Measurements from ENCODE around the gene CDK2. TPM values are rescaled to one million over a fixed set of nuclear protein-coding genes. Genes with fewer than 3 reads are reported as not detected.

The CDK2 gene
- total and polyA plus RNA-seq, 8 donors, result 4.1 to 124 (median 15.0) TPM

DNA sequence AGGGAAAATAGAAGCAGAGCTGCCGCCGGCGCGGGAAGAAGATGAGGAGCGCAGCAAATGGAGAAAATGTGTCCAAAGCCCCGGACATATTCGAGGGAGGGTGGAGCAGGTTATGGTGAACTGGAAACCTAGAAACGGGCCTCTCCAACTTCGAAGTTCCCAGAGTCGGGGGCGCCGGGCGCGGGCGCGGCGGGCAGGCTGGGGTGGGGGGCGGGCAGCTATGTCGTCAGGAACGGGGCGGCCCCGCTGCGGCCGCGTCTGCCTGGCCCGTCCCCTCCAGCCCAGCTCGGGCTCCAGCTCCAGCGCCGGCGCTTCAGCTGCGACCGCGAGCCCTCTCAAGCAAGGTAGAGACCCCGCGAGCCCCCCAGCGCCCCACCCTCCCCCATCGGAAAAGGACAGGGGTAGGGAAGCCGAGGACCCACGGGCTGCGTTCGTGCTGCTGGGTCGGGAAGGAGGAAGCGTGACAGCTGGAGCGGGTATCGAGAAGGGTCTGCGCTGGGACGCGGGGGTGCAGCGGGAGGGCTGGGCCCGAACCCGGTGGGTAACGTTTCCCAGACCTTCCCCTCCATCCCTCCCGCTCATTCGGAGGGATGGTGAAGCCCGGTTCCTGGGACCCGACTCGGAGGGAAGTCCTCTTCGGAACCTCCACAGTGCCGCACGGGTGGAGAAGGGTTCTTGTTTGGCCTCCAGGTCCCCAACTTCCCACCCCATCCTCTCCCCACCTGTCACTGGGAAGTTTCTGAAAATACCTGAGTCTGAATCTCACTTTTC lies 34.7 kb upstream of the CDK2 start:
- Histone ChIP-seq H3K36me3 (peaks cover 0 to 8% (median 2%) of the 10 kb centered on the region in 4 donors), H3K27me3 (no peaks in the 10 kb centered on the region), H3K27ac (peak overlapping the region; percentile 67 to 99 (median 96)), H3K4me1 (peaks cover 34 to 68% (median 52%) of the 10 kb centered on the region in 4 donors), H3K9me3 (no peaks in the 10 kb centered on the region), H3K4me3 (peak overlapping the region; percentile 65 to 76 (median 71))
- intact Hi-C loops (cut with DNase I; ENCODE audit: low total_unique reads), result no loop called here
- peak; percentile 61 to 89 for DNase-seq
- TF ChIP-seq POLR2AphosphoS5 (IDR thresholded peaks at IDR 0.05) (peak in 2 of 3 donors; percentile 2 to 36), POLR2A (IDR thresholded peaks at IDR 0.05) (no peak)
- TF ChIP-seq, protein P1, sequence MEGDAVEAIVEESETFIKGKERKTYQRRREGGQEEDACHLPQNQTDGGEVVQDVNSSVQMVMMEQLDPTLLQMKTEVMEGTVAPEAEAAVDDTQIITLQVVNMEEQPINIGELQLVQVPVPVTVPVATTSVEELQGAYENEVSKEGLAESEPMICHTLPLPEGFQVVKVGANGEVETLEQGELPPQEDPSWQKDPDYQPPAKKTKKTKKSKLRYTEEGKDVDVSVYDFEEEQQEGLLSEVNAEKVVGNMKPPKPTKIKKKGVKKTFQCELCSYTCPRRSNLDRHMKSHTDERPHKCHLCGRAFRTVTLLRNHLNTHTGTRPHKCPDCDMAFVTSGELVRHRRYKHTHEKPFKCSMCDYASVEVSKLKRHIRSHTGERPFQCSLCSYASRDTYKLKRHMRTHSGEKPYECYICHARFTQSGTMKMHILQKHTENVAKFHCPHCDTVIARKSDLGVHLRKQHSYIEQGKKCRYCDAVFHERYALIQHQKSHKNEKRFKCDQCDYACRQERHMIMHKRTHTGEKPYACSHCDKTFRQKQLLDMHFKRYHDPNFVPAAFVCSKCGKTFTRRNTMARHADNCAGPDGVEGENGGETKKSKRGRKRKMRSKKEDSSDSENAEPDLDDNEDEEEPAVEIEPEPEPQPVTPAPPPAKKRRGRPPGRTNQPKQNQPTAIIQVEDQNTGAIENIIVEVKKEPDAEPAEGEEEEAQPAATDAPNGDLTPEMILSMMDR (IDR thresholded peaks at IDR 0.05), result no peak
- WGBS, 5 donors, result 0 to 1% (median 1%) methylated on average over 26 to 60 of the region's 60 CpGs

DNA sequence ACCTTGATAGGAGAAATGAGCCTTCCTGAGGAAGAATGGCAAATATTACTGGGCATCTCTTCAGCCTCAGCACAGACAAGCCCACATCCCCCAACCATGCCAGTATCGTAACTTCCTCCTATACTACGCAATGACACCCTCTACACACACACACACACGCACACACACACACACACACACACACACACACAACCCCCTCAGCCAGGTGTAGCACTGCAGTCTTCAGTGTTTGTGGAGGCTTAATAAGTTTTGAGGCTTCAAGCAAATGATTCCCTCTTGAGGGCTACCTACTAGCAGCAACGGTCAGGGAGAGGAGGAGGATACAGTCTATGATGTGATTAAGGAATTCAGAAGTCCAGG lies 34.1 kb upstream of the CDK2 start:
- Histone ChIP-seq H3K4me3 (peak overlapping the region; percentile 65 to 76 (median 71)), H3K9me3 (no peaks in the 10 kb centered on the region), H3K36me3 (peaks cover 0 to 13% (median 7%) of the 10 kb centered on the region in 4 donors), H3K27ac (peak overlapping the region; percentile 67 to 99 (median 96)), H3K4me1 (peaks cover 34 to 68% (median 52%) of the 10 kb centered on the region in 4 donors), H3K27me3 (no peaks in the 10 kb centered on the region)
- WGBS, 5 donors, result 0 to 5% (median 2%) methylated on average over 4 of the region's 4 CpGs
- peak in 1 of 2 donors; percentile 65 for DNase-seq
- intact Hi-C loops (cut with DNase I; ENCODE audit: low total_unique reads), result no loop called here
- TF ChIP-seq, protein P1 (IDR thresholded peaks at IDR 0.05), result no peak
- TF ChIP-seq POLR2A (IDR thresholded peaks at IDR 0.05) (no peak), POLR2AphosphoS5 (IDR thresholded peaks at IDR 0.05) (no peak), EP300 (IDR thresholded peaks at IDR 0.05) (no peak)

DNA sequence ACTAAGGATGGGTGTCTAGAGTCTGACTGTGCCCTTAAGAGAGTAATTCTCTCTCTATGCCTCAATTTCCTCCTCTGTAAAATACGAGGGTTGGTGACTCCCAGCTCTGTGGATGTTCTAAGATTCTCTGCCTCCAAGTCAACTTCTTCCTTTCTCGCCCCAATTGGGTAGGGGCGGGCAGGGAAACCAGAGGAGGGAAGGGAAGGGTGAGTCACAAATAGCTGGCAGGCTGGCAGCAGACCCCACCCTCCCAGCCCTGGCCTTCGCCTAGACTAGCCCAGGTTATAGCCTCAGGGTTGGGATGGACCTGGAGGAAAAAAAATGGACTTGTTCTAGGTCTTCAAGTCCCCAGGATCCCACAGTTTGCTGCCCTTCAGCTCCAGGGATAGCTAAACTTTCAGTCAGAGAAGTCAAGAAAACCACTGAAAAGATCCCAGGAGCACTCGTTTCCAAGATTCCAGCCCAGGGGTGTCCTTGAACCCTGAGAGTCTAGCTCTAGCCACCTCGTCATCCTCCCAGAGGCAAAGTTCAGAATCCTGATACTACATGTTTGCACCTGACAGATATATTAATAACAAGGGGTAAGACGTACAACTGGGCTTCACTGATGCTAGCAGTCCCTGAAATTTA lies 33.3 kb upstream of the CDK2 start:
- peak in 1 of 2 donors; percentile 35 for DNase-seq
- Histone ChIP-seq H3K4me1 (peaks cover 32 to 62% (median 48%) of the 10 kb centered on the region in 4 donors), H3K27me3 (no peaks in the 10 kb centered on the region), H3K27ac (peak overlapping the region in 4 of 5 donors; percentile 32 to 99 (median 96)), H3K4me3 (peak overlapping the region in 3 of 4 donors; percentile 65 to 76 (median 69)), H3K36me3 (peaks cover 0 to 20% (median 14%) of the 10 kb centered on the region in 4 donors), H3K9me3 (no peaks in the 10 kb centered on the region)
- 61 to 77% (median 73%) methylated on average over 6 to 7 of the region's 7 CpGs for WGBS, 5 donors
- intact Hi-C loops (cut with DNase I; ENCODE audit: low total_unique reads), result no loop called here
- TF ChIP-seq POLR2A (IDR thresholded peaks at IDR 0.05) (no peak), EP300 (IDR thresholded peaks at IDR 0.05) (no peak), POLR2AphosphoS5 (IDR thresholded peaks at IDR 0.05) (no peak)
- TF ChIP-seq, protein P1 (IDR thresholded peaks at IDR 0.05), result no peak

DNA sequence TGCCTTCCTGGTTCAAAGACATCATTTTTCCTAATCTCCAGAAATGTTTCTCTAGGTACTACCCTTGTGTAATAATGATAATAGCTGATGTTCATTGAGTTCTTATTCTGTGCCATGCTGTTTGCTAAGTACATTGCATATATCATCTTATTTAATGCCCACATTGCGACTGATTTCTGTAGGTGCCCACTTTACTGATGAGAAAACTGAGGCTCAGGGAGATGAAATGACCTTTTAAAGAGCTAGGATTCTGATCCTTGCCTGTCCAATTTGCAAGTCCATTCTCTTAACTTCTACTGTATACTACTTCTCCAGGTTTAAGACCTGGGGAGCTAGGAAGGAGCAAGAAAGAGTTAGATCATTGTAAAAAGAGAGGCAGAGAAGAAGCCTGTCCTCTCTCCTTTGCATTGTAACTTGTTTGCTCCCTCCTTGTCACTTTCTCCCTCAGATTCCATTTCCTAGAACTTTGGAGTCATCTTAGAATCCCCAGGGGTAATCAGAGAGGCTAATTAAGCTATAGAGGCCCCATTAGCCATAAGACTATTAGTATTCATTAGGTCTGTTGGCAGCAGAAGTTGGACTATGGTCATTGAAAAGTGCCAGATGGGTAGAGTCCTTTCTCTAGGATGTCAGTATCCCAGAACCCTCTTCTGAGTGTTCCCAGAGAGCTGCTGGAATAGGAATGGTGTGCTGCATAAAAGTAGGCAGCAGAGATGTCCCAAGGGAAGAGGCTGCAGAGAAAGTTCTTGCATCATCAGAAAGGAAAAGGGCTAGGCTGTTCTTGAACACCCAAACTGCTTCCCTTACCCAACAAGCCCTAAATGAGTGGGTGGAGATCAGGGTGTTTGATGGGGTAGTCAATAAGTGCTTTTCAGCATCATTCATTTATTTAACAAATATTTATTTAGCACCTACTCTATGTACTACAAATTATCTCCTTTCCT lies 32.6 kb upstream of the CDK2 start:
- no peaks in the 10 kb centered on the region for H3K9me3 ChIP-seq
- no peak for TF ChIP-seq POLR2AphosphoS5 (IDR thresholded peaks at IDR 0.05)
- TF ChIP-seq POLR2A (IDR thresholded peaks at IDR 0.05), result no peak
- no peak for TF ChIP-seq EP300 (IDR thresholded peaks at IDR 0.05)
- TF ChIP-seq, protein P1 (IDR thresholded peaks at IDR 0.05), result no peak
- 94 to 97% (median 95%) methylated on average over 1 of the region's 1 CpG for WGBS, 5 donors
- no peak for DNase-seq
- intact Hi-C loops (cut with DNase I; ENCODE audit: low total_unique reads), result no loop called here
- peak overlapping the region in 1 of 5 donors; percentile 96 for H3K27ac ChIP-seq
- no peak overlapping the region for H3K4me3 ChIP-seq
- H3K4me1 ChIP-seq, result peaks cover 24 to 54% (median 40%) of the 10 kb centered on the region in 4 donors
- H3K27me3 ChIP-seq, result no peaks in the 10 kb centered on the region
- H3K36me3 ChIP-seq, result peaks cover 0 to 24% (median 22%) of the 10 kb centered on the region in 4 donors

All from stomach (tissue), 9 donors.